ENCODE measurements around the gene IL1RAPL2.

IL1RAPL2 gene

GRCh38 chrX:105725228-105725627 lies 1159.2 kb downstream of the IL1RAPL2 start (continued):
- TF ChIP-seq, protein P1, sequence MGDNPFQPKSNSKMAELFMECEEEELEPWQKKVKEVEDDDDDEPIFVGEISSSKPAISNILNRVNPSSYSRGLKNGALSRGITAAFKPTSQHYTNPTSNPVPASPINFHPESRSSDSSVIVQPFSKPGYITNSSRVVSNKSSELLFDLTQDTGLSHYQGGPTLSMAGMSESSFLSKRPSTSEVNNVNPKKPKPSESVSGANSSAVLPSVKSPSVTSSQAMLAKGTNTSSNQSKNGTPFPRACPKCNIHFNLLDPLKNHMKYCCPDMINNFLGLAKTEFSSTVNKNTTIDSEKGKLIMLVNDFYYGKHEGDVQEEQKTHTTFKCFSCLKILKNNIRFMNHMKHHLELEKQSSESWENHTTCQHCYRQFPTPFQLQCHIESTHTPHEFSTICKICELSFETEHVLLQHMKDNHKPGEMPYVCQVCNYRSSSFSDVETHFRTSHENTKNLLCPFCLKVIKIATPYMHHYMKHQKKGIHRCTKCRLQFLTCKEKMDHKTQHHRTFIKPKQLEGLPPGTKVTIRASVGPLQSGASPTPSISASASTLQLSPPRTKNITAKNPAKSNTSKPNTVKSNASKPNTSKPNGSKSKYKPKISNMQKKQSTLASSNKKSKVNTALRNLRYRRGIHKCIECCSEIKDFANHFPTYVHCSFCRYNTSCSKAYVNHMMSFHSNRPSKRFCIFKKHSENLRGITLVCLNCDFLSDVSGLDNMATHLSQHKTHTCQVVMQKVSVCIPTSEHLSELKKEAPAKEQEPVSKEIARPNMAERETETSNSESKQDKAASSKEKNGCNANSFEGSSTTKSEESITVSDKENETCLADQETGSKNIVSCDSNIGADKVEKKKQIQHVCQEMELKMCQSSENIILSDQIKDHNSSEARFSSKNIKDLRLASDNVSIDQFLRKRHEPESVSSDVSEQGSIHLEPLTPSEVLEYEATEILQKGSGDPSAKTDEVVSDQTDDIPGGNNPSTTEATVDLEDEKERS (tag by site-specific recombination; IDR thresholded peaks at IDR 0.05) = no peak
- TF ChIP-seq ZNF175 (tag by site-specific recombination; IDR thresholded peaks at IDR 0.05) = no peak
- TF ChIP-seq ZNF623 (tag by site-specific recombination; IDR thresholded peaks at IDR 0.05) = no peak
- TF ChIP-seq TRIM28 (IDR thresholded peaks at IDR 0.05; ENCODE audit: borderline replicate concordance, low read length) = no peak

- ChIA-PET CTCF (no interaction called here), POLR2A (no interaction called here)
- Histone ChIP-seq H3K27ac (ENCODE audit: extremely low read depth, low read depth, low read length) (no peak overlapping the region), H3K36me3 (ENCODE audit: control insufficient read depth in 2 of 2, insufficient read depth in 1 of 2, low read length in 2 of 2) (no peaks in the 10 kb centered on the region), H3K4me1 (ENCODE audit: control insufficient read depth, insufficient read depth, low read length) (no peaks in the 10 kb centered on the region), H3K4me3 (ENCODE audit: low read depth, low read length) (no peak overlapping the region), H3K9me3 (ENCODE audit: control insufficient read depth, insufficient read depth, low read depth, low read length) (no peaks in the 10 kb centered on the region; the same call in 1 of the 2 replicates)
- TF ChIP-seq KLF8 (tag by site-specific recombination; IDR thresholded peaks at IDR 0.05) (no peak), ZBTB48 (tag by site-specific recombination; IDR thresholded peaks at IDR 0.05) (no peak), ZNF645 (tag by site-specific recombination; IDR thresholded peaks at IDR 0.05) (no peak), TRIM28 (IDR thresholded peaks at IDR 0.05; ENCODE audit: borderline replicate concordance, low read length) (no peak), ZSCAN5A (tag by site-specific recombination; IDR thresholded peaks at IDR 0.05) (no peak), ZNF423 (tag by site-specific recombination; IDR thresholded peaks at IDR 0.05) (no peak), ZNF398 (tag by site-specific recombination; IDR thresholded peaks at IDR 0.05) (no peak)
These were observed 1172.2 kb downstream of the IL1RAPL2 start for GRCh38 chrX:105738162-105738561.

DNA sequence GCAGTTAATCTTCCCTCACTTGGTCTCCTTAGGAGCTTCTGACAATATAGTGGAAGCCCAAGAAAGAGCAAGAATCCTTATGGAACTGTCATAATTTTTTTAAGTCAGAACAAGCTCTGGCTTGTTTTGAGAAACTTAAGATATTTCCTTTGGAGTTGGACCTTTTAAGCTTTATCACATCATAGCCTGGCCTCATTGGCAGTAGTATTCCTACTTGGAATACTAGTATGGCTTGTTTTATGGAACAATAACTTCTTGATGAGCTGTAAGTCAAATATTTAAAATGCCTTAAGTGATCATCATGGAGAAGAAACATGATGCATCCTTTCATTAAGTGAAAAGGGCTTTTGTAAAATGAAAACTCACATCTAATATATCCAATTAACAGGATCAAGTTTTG lies 1178.3 kb downstream of the IL1RAPL2 start:
- no peak overlapping the region for H3K27ac ChIP-seq (ENCODE audit: extremely low read depth, low read depth, low read length)
- CTCF ChIA-PET = no interaction called here
- H3K4me3 ChIP-seq (ENCODE audit: low read depth, low read length) = no peak overlapping the region
- TF ChIP-seq ZNF132 (tag by site-specific recombination; IDR thresholded peaks at IDR 0.05; ENCODE audit: borderline replicate concordance) = no peak
- TF ChIP-seq ZNF426 (tag by site-specific recombination; IDR thresholded peaks at IDR 0.05) = no peak
- TF ChIP-seq, protein P2, sequence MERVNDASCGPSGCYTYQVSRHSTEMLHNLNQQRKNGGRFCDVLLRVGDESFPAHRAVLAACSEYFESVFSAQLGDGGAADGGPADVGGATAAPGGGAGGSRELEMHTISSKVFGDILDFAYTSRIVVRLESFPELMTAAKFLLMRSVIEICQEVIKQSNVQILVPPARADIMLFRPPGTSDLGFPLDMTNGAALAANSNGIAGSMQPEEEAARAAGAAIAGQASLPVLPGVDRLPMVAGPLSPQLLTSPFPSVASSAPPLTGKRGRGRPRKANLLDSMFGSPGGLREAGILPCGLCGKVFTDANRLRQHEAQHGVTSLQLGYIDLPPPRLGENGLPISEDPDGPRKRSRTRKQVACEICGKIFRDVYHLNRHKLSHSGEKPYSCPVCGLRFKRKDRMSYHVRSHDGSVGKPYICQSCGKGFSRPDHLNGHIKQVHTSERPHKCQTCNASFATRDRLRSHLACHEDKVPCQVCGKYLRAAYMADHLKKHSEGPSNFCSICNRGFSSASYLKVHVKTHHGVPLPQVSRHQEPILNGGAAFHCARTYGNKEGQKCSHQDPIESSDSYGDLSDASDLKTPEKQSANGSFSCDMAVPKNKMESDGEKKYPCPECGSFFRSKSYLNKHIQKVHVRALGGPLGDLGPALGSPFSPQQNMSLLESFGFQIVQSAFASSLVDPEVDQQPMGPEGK (tag by site-specific recombination; IDR thresholded peaks at IDR 0.05) = no peak
- no peak for TF ChIP-seq PRDM10 (tag by site-specific recombination; IDR thresholded peaks at IDR 0.05)
- TF ChIP-seq, protein P3, sequence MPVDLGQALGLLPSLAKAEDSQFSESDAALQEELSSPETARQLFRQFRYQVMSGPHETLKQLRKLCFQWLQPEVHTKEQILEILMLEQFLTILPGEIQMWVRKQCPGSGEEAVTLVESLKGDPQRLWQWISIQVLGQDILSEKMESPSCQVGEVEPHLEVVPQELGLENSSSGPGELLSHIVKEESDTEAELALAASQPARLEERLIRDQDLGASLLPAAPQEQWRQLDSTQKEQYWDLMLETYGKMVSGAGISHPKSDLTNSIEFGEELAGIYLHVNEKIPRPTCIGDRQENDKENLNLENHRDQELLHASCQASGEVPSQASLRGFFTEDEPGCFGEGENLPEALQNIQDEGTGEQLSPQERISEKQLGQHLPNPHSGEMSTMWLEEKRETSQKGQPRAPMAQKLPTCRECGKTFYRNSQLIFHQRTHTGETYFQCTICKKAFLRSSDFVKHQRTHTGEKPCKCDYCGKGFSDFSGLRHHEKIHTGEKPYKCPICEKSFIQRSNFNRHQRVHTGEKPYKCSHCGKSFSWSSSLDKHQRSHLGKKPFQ (tag by site-specific recombination; IDR thresholded peaks at IDR 0.05) = no peak
- no peak for TF ChIP-seq ZNF112 (tag by site-specific recombination; IDR thresholded peaks at IDR 0.05)
- no peak for TF ChIP-seq HOXD13 (CRISPR knock-in tag; IDR thresholded peaks at IDR 0.05; ENCODE audit: borderline replicate concordance)
- TF ChIP-seq ZNF175 (tag by site-specific recombination; IDR thresholded peaks at IDR 0.05) = no peak
- TF ChIP-seq ZNF785 (tag by site-specific recombination; IDR thresholded peaks at IDR 0.05) = no peak

More for the DNA sequence above, 1178.3 kb downstream of the IL1RAPL2 start:
- Histone ChIP-seq H3K36me3 (ENCODE audit: control insufficient read depth in 2 of 2, insufficient read depth in 1 of 2, low read length in 2 of 2) (no peaks in the 10 kb centered on the region), H3K9me3 (ENCODE audit: control insufficient read depth, insufficient read depth, low read depth, low read length) (no peaks in the 10 kb centered on the region), H3K4me1 (ENCODE audit: control insufficient read depth, insufficient read depth, low read length) (no peaks in the 10 kb centered on the region)
- POLR2A ChIA-PET = no interaction called here

Measured in HEK293 (cell line).